Calu3 (cell line): Measurements from ENCODE around the gene CCDC92. TPM values are rescaled to one million over a fixed set of nuclear protein-coding genes. Genes with fewer than 3 reads are reported as not detected.

Experiments
- BruUV-seq: library from RNA; stranded (reverse); fragments of 400-500 nt; replicated peaks from 2 replicates; lab custom pipeline; 2021; lab: Mats Ljungman, UMichigan
- CTCF ChIA-PET: fragments of 300-600 bp; sonication (Branson Sonifier 250); formaldehyde crosslinking; loops from one replicate; lab custom pipeline; 2022; ENCODE audit warnings: antibody characterized with exemption; lab: Charles Lee
- DNase-seq: peaks from one replicate; pipeline ENCODE4 v3.0.0; 2022
- H3K27ac Mint-ChIP-seq: one replicate; pipeline ENCODE4 v1.8.0; 2022; ENCODE audit warnings: mixed read lengths; ENCODE audit not compliant: unreplicated experiment
- H3K27me3 Mint-ChIP-seq: one replicate; pipeline ENCODE4 v1.8.0; 2022; ENCODE audit warnings: mixed read lengths; ENCODE audit not compliant: unreplicated experiment
- H3K36me3 Mint-ChIP-seq: one replicate; pipeline ENCODE4 v1.8.0; 2022; ENCODE audit warnings: mild to moderate bottlenecking, moderate library complexity, mixed read lengths; ENCODE audit not compliant: insufficient read depth, unreplicated experiment
- H3K4me1 Mint-ChIP-seq: one replicate; pipeline ENCODE4 v1.8.0; 2022; ENCODE audit warnings: mild to moderate bottlenecking, low read depth, mixed read lengths; ENCODE audit not compliant: unreplicated experiment
- H3K4me3 Mint-ChIP-seq: one replicate; pipeline ENCODE4 v1.8.0; 2022; ENCODE audit warnings: mild to moderate bottlenecking, low read depth, moderate library complexity, mixed read lengths; ENCODE audit not compliant: unreplicated experiment
- H3K9me3 Mint-ChIP-seq: one replicate; pipeline ENCODE4 v1.8.0; 2022; ENCODE audit warnings: low read depth, mixed read lengths; ENCODE audit not compliant: unreplicated experiment
- CTCF ChIP-seq: fragments of 200-600 bp; IDR thresholded peaks from one replicate; pipeline ENCODE4 v1.8.0; 2022; ENCODE audit warnings: antibody characterized with exemption; ENCODE audit not compliant: unreplicated experiment
- intact Hi-C: fragments of 100-400 bp; cut with micrococcal nuclease; formaldehyde crosslinking; loops from one replicate; pipeline ENCODE4 v1.10.0; 2022; ENCODE audit not compliant: unreplicated experiment
- total RNA-seq: library from RNA; stranded (reverse); gene quantifications from 2 replicates; pipeline ENCODE4 v1.2.3, GENCODE V29; 2022

The CCDC92 gene
- total RNA-seq, 1 experiment from 2014 or later: 35.0 TPM

DNA sequence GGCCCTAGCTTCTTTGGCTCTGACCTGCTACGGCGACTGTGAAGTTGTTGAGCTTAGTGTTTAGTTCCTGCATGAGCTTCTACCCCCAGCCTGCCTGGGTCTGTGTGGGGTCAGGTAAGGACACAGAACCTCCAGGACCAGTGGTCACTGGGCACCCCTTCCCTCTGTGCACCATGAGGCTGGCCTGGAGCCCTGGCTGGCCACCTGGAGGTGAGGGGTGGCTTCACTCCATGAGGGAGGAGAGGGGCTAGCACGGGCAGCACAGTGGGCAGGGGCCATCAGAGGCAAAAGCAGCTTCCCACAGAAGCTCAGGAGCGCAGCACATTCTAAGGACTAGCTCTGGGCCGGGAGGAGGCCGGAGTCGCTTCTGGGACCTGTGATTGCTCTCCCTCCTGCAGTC, 36.7 kb downstream of the CCDC92 start:
- CTCF ChIA-PET: interaction anchor here (0.5 kb wide), 1 partner anchor 99 kb away, joined by 3 read pairs; no protein-coding TSS in a partner anchor
- no peak overlapping the region for H3K4me3 Mint-ChIP-seq

GRCh38 chr12:123934829-123935228, 37.8 kb downstream of the CCDC92 start:
- intact Hi-C loops: no loop called here
- no peaks in the 10 kb centered on the region for H3K9me3 Mint-ChIP-seq
- no peak overlapping the region for H3K4me3 Mint-ChIP-seq
- H3K27ac Mint-ChIP-seq: no peak overlapping the region
- H3K4me1 Mint-ChIP-seq: no peaks in the 10 kb centered on the region
- no peak for TF ChIP-seq CTCF
- DNase-seq: no peak
- peaks cover 14% of the 10 kb centered on the region for H3K27me3 Mint-ChIP-seq
- BruUV-seq: no TSS peak
- H3K36me3 Mint-ChIP-seq: peaks cover 10% of the 10 kb centered on the region
- CTCF ChIA-PET: no interaction called here

More for the DNA sequence above, 36.7 kb downstream of the CCDC92 start:
- intact Hi-C loops: no loop called here
- H3K36me3 Mint-ChIP-seq: peaks cover 10% of the 10 kb centered on the region
- no peaks in the 10 kb centered on the region for H3K4me1 Mint-ChIP-seq
- H3K27ac Mint-ChIP-seq: no peak overlapping the region
- no peak for DNase-seq
- BruUV-seq: no TSS peak
- H3K27me3 Mint-ChIP-seq: peaks cover 14% of the 10 kb centered on the region
- no peaks in the 10 kb centered on the region for H3K9me3 Mint-ChIP-seq
- no peak for TF ChIP-seq CTCF

DNA sequence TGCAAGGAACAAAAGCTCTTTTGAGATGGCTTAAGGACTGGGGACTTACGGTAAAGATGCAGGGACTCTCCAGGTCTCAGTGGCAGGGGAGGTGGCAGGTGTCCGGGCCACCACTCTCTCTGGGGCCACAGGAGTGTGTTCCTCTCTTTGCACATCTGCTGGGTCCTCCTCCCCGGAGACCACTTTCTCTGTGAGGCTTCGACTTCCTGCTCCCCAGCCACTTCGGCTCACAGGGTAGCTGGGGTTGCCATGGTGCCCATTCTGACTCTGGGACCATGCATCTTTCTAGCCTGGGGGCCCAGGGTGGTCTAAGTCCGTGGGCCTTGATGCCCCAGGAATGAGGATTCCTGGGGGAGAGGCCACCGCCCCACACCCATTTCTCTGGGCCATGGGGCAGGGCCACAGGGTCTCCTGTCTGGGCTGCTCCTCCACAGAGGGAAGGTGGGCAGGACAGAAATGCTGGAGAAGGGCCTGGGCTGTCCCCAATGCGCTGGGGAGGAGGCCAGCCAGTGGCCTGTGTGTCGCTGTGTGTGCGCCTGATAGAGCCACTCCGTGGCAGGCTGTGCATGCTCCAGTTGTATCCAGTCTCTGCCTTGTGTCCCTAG, 38.5 kb downstream of the CCDC92 start:
- no peaks in the 10 kb centered on the region for H3K9me3 Mint-ChIP-seq
- peaks cover 10% of the 10 kb centered on the region for H3K36me3 Mint-ChIP-seq
- no peak overlapping the region for H3K27ac Mint-ChIP-seq
- BruUV-seq: no TSS peak
- H3K4me1 Mint-ChIP-seq: no peaks in the 10 kb centered on the region
- peaks cover 14% of the 10 kb centered on the region for H3K27me3 Mint-ChIP-seq
- intact Hi-C loops: no loop called here
- DNase-seq: no peak
- TF ChIP-seq CTCF: no peak
- H3K4me3 Mint-ChIP-seq: no peak overlapping the region
- CTCF ChIA-PET: no interaction called here

- Mint-ChIP-seq H3K27me3 (peaks cover 14% of the 10 kb centered on the region), H3K36me3 (peaks cover 10% of the 10 kb centered on the region), H3K4me1 (no peaks in the 10 kb centered on the region), H3K27ac (no peak overlapping the region), H3K4me3 (no peak overlapping the region), H3K9me3 (no peaks in the 10 kb centered on the region)
- CTCF ChIA-PET: no interaction called here
- BruUV-seq: no TSS peak
- no peak for DNase-seq
- TF ChIP-seq CTCF: no peak
- intact Hi-C loops: no loop called here
These were observed 39.4 kb downstream of the CCDC92 start for GRCh38 chr12:123933214-123933613.
